ENCODE measurements around the gene SMPD2. TPM values are rescaled to one million over a fixed set of nuclear protein-coding genes. Genes with fewer than 3 reads are reported as not detected.

The SMPD2 gene
- total and polyA plus RNA-seq, 2 donors (not counting 3 experiments of a cell fraction or from before 2014, with no cell fraction given) = 6.9 to 10.0 TPM

DNA sequence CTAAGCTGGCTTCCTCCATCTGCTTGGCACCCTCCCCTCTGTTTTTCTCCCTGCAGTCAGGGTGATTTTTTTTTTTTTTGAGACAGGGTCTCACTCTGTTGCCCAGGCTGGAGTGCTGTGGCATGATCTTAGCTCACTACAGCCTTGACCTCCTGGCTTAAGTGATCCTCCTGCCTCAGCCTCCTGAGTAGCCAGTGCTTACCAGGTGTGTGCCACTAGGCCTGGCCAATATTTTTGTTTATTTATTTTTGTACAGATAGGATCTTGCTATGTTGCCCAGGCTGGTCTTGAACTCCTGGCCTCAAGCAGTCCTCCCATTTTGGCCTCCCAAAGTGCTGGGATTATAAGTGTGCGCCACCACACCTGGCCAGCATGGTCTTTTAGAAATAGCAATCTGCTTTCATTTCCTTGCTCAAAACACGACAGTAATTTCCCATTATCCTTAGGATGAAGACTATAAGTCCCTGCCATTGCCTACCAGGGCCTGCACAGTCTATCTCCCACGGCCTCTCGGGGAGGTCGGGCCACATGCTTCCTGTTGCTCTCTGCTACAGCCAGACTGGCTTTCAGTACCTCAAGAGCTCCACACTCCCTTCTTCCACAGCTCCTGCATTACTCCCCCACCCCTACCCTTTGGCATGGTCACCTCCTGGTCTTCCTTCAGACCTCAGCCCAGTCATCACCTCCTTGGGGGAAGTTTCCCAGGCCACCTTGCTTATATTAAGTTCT is 47.2 kb upstream of the SMPD2 start:
- no peaks in the 10 kb centered on the region for H3K36me3 ChIP-seq (ENCODE audit: control insufficient read depth in 2 of 2, extremely low read depth in 1 of 2, insufficient read depth in 2 of 2, low read length in 2 of 2)
- H3K4me1 ChIP-seq (ENCODE audit: control insufficient read depth, extremely low read depth, insufficient read depth, low read length) = no peaks in the 10 kb centered on the region
- ChIA-PET POLR2A (no interaction called here), CTCF (interaction anchor here (0.8 to 2.2 kb wide), 5 partner anchors 9 to 206 kb away, joined by 3 to 24 read pairs (median 4); partner anchors contain the start of gene SMPD2)
- TF ChIP-seq, protein P1, sequence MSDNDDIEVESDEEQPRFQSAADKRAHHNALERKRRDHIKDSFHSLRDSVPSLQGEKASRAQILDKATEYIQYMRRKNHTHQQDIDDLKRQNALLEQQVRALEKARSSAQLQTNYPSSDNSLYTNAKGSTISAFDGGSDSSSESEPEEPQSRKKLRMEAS (IDR thresholded peaks at IDR 0.05; ENCODE audit: insufficient read depth, insufficient read length) = no peak
- TF ChIP-seq GATA2 (IDR thresholded peaks at IDR 0.05; ENCODE audit: insufficient read depth, insufficient read length, low read depth, low read length) (no peak), EZH2 (IDR thresholded peaks at IDR 0.05; ENCODE audit: borderline replicate concordance, low read depth, low read length, severe bottlenecking) (no peak)
- TF ChIP-seq, protein P2, sequence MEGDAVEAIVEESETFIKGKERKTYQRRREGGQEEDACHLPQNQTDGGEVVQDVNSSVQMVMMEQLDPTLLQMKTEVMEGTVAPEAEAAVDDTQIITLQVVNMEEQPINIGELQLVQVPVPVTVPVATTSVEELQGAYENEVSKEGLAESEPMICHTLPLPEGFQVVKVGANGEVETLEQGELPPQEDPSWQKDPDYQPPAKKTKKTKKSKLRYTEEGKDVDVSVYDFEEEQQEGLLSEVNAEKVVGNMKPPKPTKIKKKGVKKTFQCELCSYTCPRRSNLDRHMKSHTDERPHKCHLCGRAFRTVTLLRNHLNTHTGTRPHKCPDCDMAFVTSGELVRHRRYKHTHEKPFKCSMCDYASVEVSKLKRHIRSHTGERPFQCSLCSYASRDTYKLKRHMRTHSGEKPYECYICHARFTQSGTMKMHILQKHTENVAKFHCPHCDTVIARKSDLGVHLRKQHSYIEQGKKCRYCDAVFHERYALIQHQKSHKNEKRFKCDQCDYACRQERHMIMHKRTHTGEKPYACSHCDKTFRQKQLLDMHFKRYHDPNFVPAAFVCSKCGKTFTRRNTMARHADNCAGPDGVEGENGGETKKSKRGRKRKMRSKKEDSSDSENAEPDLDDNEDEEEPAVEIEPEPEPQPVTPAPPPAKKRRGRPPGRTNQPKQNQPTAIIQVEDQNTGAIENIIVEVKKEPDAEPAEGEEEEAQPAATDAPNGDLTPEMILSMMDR (IDR thresholded peaks at IDR 0.05; ENCODE audit: extremely low read depth in 1 of 2, insufficient read depth in 1 of 2, low read depth in 1 of 2, low read length in 2 of 2) = no peak
- no peak for FAIRE-seq
- DNase-seq (ENCODE audit: low read depth, low spot score) = peak; percentile 28
- peaks cover 0 to 5% of the 10 kb centered on the region in 2 experiments for H3K27me3 ChIP-seq (ENCODE audit: control insufficient read depth in 2 of 2, insufficient read depth in 2 of 2, low read length in 2 of 2)
- H3K9me3 ChIP-seq (replicated peaks; ENCODE audit: control insufficient read depth, insufficient read depth, low read length) = no peaks in the 10 kb centered on the region
- H2AFZ ChIP-seq (ENCODE audit: low read depth, low read length) = no peak overlapping the region
- H4K20me1 ChIP-seq (replicated peaks; ENCODE audit: control insufficient read depth, extremely low read depth, insufficient read depth, low read length) = no peaks in the 10 kb centered on the region
- dilution Hi-C loops (cut with MboI; ENCODE audit: extremely low pct_ligation_motif_present, low sequenced_read_pairs) = no loop called here
- intact Hi-C loops (cut with micrococcal nuclease) = no loop called here
- no peak overlapping the region for H3K4me3 ChIP-seq (replicated peaks in 1 of 3; ENCODE audit: insufficient read depth in 1 of 3, low read depth in 1 of 3, low read length in 3 of 3)
- BruUV-seq (replicated peaks) = no TSS peak
- H3K27ac ChIP-seq (ENCODE audit: insufficient read depth, low read depth, low read length) = no peak overlapping the region
- H3K9me1 ChIP-seq (replicated peaks; ENCODE audit: control insufficient read depth, extremely low read depth, insufficient read depth, low read length) = no peaks in the 10 kb centered on the region
- H3K4me2 ChIP-seq (ENCODE audit: insufficient read depth, low read length) = no peak overlapping the region
- H3K9ac ChIP-seq (replicated peaks; ENCODE audit: extremely low read depth, insufficient read depth, low read length) = no peak overlapping the region
- no peaks in the 10 kb centered on the region for H3K79me2 ChIP-seq (ENCODE audit: control insufficient read depth, insufficient read depth, low read length)

Data from endothelial cell of umbilical vein (primary cell).